Mesothelial cell of epicardium (in vitro differentiated cells): ENCODE data around the gene MIDN. TPM values are rescaled to one million over a fixed set of nuclear protein-coding genes. Genes with fewer than 3 reads are reported as not detected.
A peak's percentile ranks its signal among the peaks of the same experiment; 100 is the strongest.

Experiments
- DNase-seq, 2 experiments: peaks; one replicate each; pipeline ENCODE4 v3.0.0; 2021; ENCODE audit warnings: low spot score in 2 of 2; ENCODE audit not compliant: unreplicated experiment in 2 of 2
- H3K27ac Mint-ChIP-seq: 2 replicates; pipeline ENCODE4 v1.8.0; 2021; ENCODE audit warnings: mixed read lengths
- H3K27me3 Mint-ChIP-seq: 2 replicates; pipeline ENCODE4 v1.8.0; 2021; ENCODE audit warnings: low read depth, mixed read lengths
- H3K36me3 Mint-ChIP-seq: 2 replicates; pipeline ENCODE4 v1.8.0; 2021; ENCODE audit warnings: mixed read lengths
- H3K4me1 Mint-ChIP-seq: 2 replicates; pipeline ENCODE4 v1.8.0; 2021; ENCODE audit warnings: mixed read lengths
- H3K4me3 Mint-ChIP-seq: 2 replicates; pipeline ENCODE4 v1.8.0; 2021; ENCODE audit warnings: mild to moderate bottlenecking, moderate library complexity, mixed read lengths
- H3K9me3 Mint-ChIP-seq: 2 replicates; pipeline ENCODE4 v1.8.0; 2021; ENCODE audit warnings: mixed read lengths
- CTCF ChIP-seq: fragments of 200-600 bp; sonication (generic); IDR thresholded peaks from one replicate; pipeline ENCODE4 v1.5.0; 2021; ENCODE audit warnings: antibody characterized with exemption; ENCODE audit not compliant: unreplicated experiment
- total RNA-seq: library from RNA; stranded (reverse); gene quantifications from 3 replicates; pipeline ENCODE4 v1.2.1, GENCODE V29; 2021

The MIDN gene
- total RNA-seq, 1 donor from 2014 or later = 177 TPM

GRCh38 chr19:1286487-1287353 lies 38.3 kb downstream of the MIDN start:
- no peaks in the 10 kb centered on the region for H3K9me3 Mint-ChIP-seq
- TF ChIP-seq CTCF = no peak
- peak overlapping the region; percentile 77 for H3K4me3 Mint-ChIP-seq
- no peaks in the 10 kb centered on the region for H3K36me3 Mint-ChIP-seq
- DNase-seq = no peak
- H3K27me3 Mint-ChIP-seq = peaks cover 14% of the 10 kb centered on the region
- peaks cover 7% of the 10 kb centered on the region for H3K4me1 Mint-ChIP-seq
- H3K27ac Mint-ChIP-seq = no peak overlapping the region

- no peak for DNase-seq
- TF ChIP-seq CTCF = no peak
- Mint-ChIP-seq H3K36me3 (no peaks in the 10 kb centered on the region), H3K9me3 (no peaks in the 10 kb centered on the region), H3K4me3 (peak overlapping the region; percentile 47), H3K27ac (no peak overlapping the region), H3K27me3 (peaks cover 14% of the 10 kb centered on the region), H3K4me1 (peaks cover 7% of the 10 kb centered on the region)
These were observed 39.2 kb downstream of the MIDN start for GRCh38 chr19:1287354-1288225.

- Mint-ChIP-seq H3K27ac (no peak overlapping the region), H3K4me3 (peak overlapping the region; percentile 36)
These were observed 39.8 kb downstream of the MIDN start for GRCh38 chr19:1288226-1288612.

GRCh38 chr19:1288833-1289685 lies 40.7 kb downstream of the MIDN start:
- Mint-ChIP-seq H3K27me3 (peaks cover 14% of the 10 kb centered on the region), H3K9me3 (no peaks in the 10 kb centered on the region)

More at GRCh38 chr19:1288226-1288612, 39.8 kb downstream of the MIDN start:
- no peaks in the 10 kb centered on the region for H3K36me3 Mint-ChIP-seq
- peaks cover 14% of the 10 kb centered on the region for H3K27me3 Mint-ChIP-seq
- no peak for TF ChIP-seq CTCF
- no peaks in the 10 kb centered on the region for H3K9me3 Mint-ChIP-seq
- no peak for DNase-seq
- peaks cover 7% of the 10 kb centered on the region for H3K4me1 Mint-ChIP-seq

More at GRCh38 chr19:1288833-1289685, 40.7 kb downstream of the MIDN start:
- Mint-ChIP-seq H3K36me3 (no peaks in the 10 kb centered on the region), H3K4me3 (peak overlapping the region; percentile 13), H3K4me1 (peaks cover 7% of the 10 kb centered on the region), H3K27ac (no peak overlapping the region)
- DNase-seq = no peak
- TF ChIP-seq CTCF = no peak
